HG02973 (cell line): ENCODE results near the gene LRFN2.

Source experiments
- ATAC-seq: cut with Tn5 transposase; IDR thresholded peaks from one replicate; pipeline ENCODE4 v1.9.1; 2021; ENCODE audit warnings: moderate library complexity; ENCODE audit not compliant: unreplicated experiment

The LRFN2 gene

DNA sequence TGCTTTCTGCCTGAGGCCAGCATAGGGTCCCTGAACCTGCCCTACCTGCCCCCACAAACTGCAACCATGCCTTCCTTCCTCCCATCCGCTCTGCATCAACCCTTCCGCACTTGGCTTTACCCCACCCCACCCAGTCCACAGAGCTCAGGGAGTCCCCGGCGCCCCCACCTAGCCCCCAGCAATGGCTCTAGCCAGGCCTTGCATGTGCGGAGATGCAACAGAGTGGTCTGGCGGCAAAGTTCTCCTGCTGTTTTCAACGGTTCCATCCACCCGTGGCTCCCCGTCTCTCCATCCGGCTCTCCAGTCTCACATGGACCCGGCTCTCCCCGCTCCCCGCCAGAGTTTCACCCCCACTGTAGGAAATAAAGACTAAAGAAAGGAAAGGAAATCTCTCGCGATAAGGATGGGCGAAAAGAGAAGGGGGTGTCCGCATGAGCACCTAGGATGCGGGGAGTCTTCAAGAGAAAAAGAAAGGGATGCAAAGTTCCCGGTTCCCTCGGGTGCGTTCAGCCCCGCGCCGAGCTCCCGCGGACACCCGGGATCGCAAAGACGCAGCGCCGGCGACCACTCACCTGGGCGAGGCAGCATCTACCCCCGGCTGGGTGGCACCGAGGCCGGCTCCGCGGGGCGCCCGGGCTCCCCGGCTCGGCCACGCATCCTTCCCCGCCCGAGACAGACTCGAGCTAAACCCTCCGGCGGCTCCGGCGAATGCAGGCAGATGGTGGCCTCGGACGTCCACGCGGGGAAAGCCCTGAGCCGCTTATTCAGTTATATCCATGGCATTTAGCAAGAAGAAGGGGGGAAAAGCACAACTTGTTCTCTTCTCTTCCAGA, 579 bp downstream of the LRFN2 start:
- ATAC-seq = no peak

GRCh38 chr6:40585651-40586269, 1.4 kb downstream of the LRFN2 start:
- ATAC-seq = no peak

DNA sequence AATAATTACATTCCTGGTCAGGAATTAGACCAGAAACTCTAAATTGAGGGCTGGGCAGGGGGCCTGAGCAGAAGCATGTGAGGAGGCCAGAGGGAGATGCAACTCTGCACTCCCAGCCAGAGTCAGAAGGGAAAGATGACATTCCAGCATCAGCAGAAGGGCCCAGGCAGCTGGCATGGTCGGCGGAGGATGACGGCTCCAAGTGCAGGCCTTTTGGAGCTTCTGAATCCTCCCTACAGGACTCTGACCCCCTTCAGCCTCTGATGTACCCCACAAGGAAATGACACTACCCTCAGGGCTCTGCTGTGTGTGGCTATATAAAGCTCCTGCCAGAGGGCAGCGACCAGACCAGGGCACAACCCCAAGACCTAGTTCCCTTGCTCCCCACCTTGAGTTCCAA, 1.9 kb downstream of the LRFN2 start:
- no peak for ATAC-seq

GRCh38 chr6:40584741-40585140, 2.4 kb downstream of the LRFN2 start:
- no peak for ATAC-seq

DNA sequence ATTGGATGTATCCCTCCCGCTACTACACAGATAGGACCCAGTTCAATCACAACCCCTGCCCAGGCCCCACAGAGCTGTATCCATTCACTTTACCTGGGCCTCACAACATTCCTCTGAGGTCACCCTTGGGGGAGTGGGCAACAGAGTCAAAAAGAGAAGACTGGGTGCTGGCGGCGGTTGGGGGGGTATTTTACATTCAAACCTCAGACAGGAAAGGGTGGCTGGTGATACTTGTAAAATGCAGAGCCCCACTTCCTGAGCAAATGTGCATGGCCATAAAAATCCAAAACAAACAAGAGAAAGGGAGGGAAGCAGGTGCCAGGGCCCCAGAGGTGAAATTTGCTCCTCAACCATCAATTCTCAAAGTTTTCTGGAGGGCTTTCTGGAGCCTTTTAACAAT, 3.5 kb downstream of the LRFN2 start:
- no peak for ATAC-seq

GRCh38 chr6:40582892-40583291, 4.3 kb downstream of the LRFN2 start:
- no peak for ATAC-seq

GRCh38 chr6:40579101-40579500, 8.1 kb downstream of the LRFN2 start:
- no peak for ATAC-seq

DNA sequence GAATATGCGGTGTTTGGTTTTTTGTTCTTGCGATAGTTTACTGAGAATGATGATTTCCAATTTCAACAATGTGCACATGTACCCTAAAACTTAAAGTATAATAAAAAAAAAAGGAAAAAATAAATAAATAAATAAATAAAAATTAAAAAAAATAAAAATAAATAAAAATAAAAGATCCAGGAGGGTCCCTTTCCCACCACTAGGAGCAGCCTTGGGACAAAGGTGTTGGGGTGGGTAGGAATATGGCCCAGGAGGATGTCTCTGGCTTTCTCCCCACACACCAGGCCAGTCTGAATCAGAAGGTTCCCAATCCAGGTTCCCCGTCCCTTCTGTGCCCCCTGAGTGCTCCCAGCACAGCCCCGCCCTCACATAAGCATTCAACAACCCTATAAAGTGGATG, 9.5 kb downstream of the LRFN2 start:
- no peak for ATAC-seq

GRCh38 chr6:40573221-40573620, 13.9 kb downstream of the LRFN2 start:
- no peak for ATAC-seq

GRCh38 chr6:40569162-40569910, 17.8 kb downstream of the LRFN2 start:
- no peak for ATAC-seq

DNA sequence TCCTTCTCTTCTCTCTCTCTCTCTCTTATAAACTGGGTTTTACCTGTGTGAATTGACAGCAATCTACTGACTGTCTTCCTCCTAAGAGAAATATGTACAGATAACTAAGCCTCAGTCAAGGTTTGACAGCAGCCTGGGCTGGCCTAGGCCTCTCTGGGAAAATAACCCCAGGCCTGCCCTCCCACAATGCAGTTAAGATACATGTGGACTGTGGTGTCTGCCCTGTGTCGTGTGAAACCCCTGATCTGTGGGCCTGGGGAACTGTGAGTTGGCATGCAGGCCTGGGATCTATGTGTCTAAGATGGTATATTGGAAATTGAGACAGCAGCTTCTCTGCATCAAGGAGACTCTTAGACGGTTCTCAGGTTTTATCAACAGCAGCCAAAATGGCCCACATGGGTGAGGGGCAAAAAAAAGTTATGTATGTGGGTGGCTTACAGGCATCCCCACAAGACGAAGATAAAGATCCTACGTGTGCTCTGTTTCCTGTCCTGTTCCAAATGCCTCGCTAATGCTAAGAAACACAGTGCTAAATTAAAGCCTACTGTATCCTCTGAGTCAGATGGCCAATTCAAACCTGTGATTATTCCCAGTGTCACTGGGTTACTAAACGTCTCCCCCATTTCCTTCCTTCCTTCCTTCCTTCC, 19.0 kb downstream of the LRFN2 start:
- no peak for ATAC-seq

GRCh38 chr6:40563111-40563510, 24.1 kb downstream of the LRFN2 start:
- no peak for ATAC-seq

DNA sequence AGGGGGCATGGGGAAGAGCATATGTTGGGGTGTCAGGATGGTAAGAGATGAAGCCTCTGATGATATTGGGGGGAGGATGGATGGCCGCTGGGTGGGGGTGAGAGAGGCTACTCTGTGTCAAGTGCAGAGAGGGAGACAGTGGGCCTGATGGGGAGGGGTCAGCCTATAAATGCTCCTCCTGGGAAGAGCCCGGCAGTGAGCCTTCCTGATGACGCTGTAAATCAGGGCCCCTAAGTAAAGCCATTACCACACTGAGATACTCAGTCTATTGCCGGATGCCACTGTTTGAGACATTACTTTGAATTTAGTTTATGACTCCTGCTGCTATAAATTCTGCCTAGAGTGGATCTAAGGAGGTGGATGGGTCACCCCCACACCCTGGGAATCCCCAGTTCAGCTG, 28.1 kb downstream of the LRFN2 start:
- no peak for ATAC-seq

- ATAC-seq = no peak
Observed at GRCh38 chr6:40558102-40558501, 29.1 kb downstream of the LRFN2 start.

GRCh38 chr6:40556881-40557280, 30.3 kb downstream of the LRFN2 start:
- ATAC-seq = no peak

GRCh38 chr6:40556023-40556422, 31.1 kb downstream of the LRFN2 start:
- no peak for ATAC-seq

GRCh38 chr6:40555092-40555491, 32.1 kb downstream of the LRFN2 start:
- ATAC-seq = no peak

GRCh38 chr6:40552941-40553340, 34.2 kb downstream of the LRFN2 start:
- ATAC-seq = no peak

DNA sequence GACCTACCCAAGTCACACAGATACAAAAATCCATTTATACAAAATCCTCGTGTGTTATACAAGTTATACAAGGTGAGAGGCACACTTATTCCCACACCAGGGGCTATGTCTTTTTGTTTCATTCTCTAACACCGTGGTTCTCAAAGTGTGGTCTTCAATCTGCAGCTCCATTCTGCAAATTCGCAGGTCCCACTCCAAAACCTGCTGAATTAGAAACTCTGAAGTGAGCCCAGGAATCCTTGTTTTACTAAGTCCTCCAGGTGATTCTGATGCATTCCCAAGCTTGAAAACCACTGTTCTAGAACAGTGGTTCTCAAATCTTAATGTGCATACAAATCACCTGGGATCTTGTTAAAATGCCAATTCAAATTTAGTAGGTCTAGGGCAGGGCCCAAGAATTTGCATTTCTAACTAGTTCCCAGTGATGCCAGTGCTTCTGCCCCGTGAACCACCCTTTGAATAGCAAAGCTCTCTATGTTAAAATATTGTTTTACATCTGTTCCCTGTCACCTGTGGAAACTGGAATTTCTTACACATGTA, 35.1 kb downstream of the LRFN2 start:
- no peak for ATAC-seq

DNA sequence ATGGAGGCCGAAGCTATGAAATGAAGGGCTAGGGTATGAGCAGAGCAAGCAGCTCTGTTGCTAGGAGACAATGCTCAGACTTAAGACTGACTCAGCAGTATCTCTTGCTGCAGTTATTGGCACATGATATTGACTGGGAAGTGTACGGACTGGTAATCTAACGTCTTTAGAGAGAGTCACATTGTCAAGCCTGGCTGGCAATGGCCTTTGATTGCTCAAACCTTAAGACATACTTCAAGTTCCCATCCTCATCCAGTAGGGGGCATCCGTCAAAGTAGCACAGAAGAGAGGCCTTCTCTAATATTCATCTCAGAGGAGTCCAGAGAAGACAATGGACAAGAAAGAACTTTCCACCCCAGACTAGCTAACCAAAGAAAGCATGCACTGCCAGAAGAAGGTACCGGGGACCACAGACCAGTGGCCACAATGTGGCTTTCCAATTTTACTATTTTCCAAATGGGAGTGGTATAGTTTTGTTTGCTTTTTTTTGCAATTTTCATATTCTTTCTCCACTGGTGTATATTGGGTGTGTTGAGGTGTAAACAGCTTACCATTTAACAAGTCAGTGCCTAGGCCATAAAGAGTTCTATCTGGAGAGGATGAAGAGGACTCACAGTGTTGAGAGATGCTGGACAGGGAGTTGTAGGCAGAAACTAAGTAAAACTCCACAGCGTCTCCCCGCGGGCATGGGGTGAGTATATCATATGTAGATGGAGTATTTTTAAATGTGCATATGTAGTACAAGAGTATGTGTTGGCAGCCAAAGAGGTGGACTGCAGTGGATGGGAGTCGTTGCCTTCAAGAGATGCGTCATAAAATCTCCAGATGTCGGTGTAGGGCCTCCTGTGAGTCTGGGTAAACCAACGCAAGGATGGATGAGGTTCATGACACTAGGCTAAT, 36.7 kb downstream of the LRFN2 start:
- ATAC-seq = no peak
